ENCODE results near the gene EMP2.

Gene EMP2, protein sequence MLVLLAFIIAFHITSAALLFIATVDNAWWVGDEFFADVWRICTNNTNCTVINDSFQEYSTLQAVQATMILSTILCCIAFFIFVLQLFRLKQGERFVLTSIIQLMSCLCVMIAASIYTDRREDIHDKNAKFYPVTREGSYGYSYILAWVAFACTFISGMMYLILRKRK

DNA sequence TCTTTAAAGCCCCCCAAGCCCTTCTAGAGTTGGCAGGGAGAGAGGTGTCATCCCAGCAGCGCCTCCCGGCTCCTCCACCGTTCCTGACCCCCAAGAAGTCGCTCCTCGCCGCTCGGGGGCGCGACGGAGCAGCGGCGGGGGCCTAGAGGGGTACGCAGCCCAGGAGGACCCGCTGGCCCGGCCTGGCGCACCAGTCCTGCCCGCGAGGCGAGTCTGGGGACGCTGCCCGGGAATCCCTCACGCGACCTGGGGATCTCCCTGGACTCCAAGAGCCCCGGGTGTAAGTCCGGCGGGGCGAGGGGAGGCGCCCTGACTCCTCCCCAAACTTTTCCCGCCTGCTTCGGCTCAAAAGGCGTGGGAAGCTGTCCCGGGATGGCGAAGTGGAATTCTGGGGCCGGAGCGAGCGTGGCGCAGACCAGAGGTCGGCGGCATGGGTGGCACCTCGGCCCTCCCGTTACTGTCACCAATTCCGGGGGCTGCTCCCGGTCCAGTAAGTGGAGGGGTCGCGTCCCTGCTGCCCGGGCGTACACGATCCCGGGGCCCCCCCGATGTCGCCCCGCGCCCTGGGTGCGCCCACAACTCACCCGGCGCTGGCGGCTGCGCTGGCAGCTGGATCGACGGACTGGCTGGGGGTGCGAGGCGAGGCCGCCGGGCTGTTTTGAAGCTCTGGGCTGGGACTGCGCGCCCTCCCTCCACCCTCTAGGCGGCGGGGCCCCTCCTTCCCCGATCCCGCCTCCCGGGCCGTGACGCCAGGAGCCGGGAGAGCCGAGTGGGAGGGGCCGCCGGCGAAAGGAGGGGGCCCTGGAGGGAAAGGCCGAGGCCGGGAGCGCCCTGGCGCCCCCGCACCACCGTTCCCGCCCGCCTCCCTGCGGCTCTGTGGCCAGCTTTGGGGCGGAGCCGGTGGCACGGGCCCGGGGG lies at the start of gene EMP2:
Gene EMP2 (minus strand): TSS at position 634 of the 918 bp plus-strand sequence. CDS start 32,981 bp downstream, outside the sequence.
- peak; percentile 63 for TF ChIP-seq CTCF (conservative IDR thresholded peaks at IDR 0.05; ENCODE audit: low read depth, low read length)
- H3K79me2 ChIP-seq (ENCODE audit: insufficient read depth, low read depth): peaks cover 3% of the 10 kb centered on the region; the same call in 1 of the 2 replicates
- H3K36me3 ChIP-seq (ENCODE audit: insufficient read depth): no peaks in the 10 kb centered on the region
- H3K9ac ChIP-seq: peak within 1 kb of the TSS; percentile 70
- H3K27me3 ChIP-seq (ENCODE audit: insufficient read depth, low read depth): peaks cover 4% of the 10 kb centered on the region; the same call in 1 of the 2 replicates
- H3K4me3 ChIP-seq (IDR thresholded peaks at IDR 0.05; ENCODE audit: insufficient read depth, low read depth, low read length): no peak within 1 kb of the TSS
- 0 out of 2 replicates have a peak within 1 kb of the TSS, but pooled peaks have one; percentile 5 for H3K27ac ChIP-seq
- H3K4me2 ChIP-seq: peak within 1 kb of the TSS; percentile 85
- peaks cover 4% of the 10 kb centered on the region; the same call in 1 of the 2 replicates for H4K20me1 ChIP-seq (ENCODE audit: insufficient read depth)
- H2AFZ ChIP-seq (ENCODE audit: low read depth): peak within 1 kb of the TSS; percentile 89
- H3K4me1 ChIP-seq (ENCODE audit: low read depth, poor library complexity, severe bottlenecking): peaks cover 45% of the 10 kb centered on the region

DNA sequence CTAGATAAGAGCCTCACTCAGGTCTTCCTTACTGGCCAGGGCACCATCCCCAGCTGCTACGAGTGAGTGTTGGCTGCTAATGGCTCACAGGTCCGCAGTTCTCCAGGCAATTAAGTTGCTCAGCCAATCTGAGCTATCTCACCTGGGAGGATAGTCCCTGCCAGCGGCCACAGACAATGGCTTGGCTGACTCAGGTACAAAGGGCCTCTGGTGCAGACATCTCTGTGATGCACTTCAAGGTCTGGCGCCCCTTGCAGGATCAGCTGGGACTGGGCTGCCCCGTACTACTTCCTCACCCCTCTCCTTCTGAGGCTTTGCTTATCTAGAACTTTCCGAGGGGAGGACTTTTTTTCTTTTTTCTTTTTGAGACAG lies 49.2 kb upstream of the EMP2 start:
- Histone ChIP-seq H3K27ac (no peak overlapping the region), H3K9ac (no peak overlapping the region), H2AFZ (ENCODE audit: low read depth) (no peak overlapping the region)

DNA sequence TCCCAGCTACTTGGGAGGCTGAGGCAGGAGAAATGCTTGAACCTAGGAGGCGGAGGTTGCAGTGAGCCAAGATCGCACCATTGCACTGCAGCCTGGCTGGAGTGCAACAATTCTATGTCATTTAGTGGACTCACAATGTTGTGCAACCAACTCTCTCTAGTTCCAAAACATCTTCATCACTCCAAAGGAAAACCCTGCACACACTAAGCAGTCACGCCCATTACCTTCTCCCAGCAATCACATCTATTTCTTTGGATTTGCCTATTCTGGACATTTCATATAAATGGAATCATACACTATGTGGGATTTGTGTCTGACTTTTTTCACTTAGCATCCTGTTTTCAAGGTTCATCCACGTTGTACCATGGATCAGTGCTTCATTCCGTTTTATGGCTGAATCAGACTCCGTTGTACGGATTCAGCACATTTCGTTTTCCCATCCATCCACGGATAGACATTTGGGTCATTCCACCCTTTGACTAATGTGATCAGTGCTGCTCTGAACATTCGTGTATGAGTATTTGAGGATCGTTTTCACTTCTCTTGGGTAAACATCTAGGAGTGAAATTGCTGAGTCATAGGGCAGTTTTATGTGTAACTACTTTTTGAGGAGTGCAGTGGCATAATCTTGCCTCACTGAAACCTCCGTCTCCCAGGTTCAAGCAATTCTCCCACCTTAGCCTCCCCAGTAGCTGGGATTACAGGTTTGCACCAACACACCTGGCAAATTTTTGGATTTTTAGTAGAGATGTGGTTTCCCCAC lies 45.4 kb upstream of the EMP2 start:
- TF ChIP-seq CTCF (conservative IDR thresholded peaks at IDR 0.05; ENCODE audit: low read depth, low read length): no peak
- Histone ChIP-seq H3K4me3 (IDR thresholded peaks at IDR 0.05; ENCODE audit: insufficient read depth, low read depth, low read length) (no peak overlapping the region), H3K79me2 (ENCODE audit: insufficient read depth, low read depth) (no peaks in the 10 kb centered on the region), H3K4me2 (peak overlapping the region; percentile 26; the same call in 1 of the 2 replicates), H2AFZ (ENCODE audit: low read depth) (0 out of 2 replicates have a peak overlapping the region, but pooled peaks have one; percentile 8), H3K36me3 (ENCODE audit: insufficient read depth) (no peaks in the 10 kb centered on the region), H3K9ac (no peak overlapping the region), H4K20me1 (ENCODE audit: insufficient read depth) (no peaks in the 10 kb centered on the region), H3K4me1 (ENCODE audit: low read depth, poor library complexity, severe bottlenecking) (peaks cover 7% of the 10 kb centered on the region), H3K27ac (no peak overlapping the region), H3K27me3 (ENCODE audit: insufficient read depth, low read depth) (no peaks in the 10 kb centered on the region)

More for the DNA sequence above, 49.2 kb upstream of the EMP2 start:
- TF ChIP-seq CTCF (conservative IDR thresholded peaks at IDR 0.05; ENCODE audit: low read depth, low read length): no peak
- Histone ChIP-seq H4K20me1 (ENCODE audit: insufficient read depth) (no peaks in the 10 kb centered on the region), H3K79me2 (ENCODE audit: insufficient read depth, low read depth) (no peaks in the 10 kb centered on the region), H3K4me3 (IDR thresholded peaks at IDR 0.05; ENCODE audit: insufficient read depth, low read depth, low read length) (no peak overlapping the region), H3K27me3 (ENCODE audit: insufficient read depth, low read depth) (no peaks in the 10 kb centered on the region), H3K4me2 (no peak overlapping the region), H3K4me1 (ENCODE audit: low read depth, poor library complexity, severe bottlenecking) (peaks cover 7% of the 10 kb centered on the region), H3K36me3 (ENCODE audit: insufficient read depth) (no peaks in the 10 kb centered on the region)

- H4K20me1 ChIP-seq (ENCODE audit: insufficient read depth): no peaks in the 10 kb centered on the region
- H3K27ac ChIP-seq: no peak overlapping the region
- H3K36me3 ChIP-seq (ENCODE audit: insufficient read depth): no peaks in the 10 kb centered on the region
- no peak overlapping the region for H3K9ac ChIP-seq
- peaks cover 7% of the 10 kb centered on the region for H3K4me1 ChIP-seq (ENCODE audit: low read depth, poor library complexity, severe bottlenecking)
- no peaks in the 10 kb centered on the region for H3K27me3 ChIP-seq (ENCODE audit: insufficient read depth, low read depth)
- TF ChIP-seq CTCF (conservative IDR thresholded peaks at IDR 0.05; ENCODE audit: low read depth, low read length): no peak
- no peaks in the 10 kb centered on the region for H3K79me2 ChIP-seq (ENCODE audit: insufficient read depth, low read depth)
- no peak overlapping the region for H2AFZ ChIP-seq (ENCODE audit: low read depth)
- H3K4me3 ChIP-seq (IDR thresholded peaks at IDR 0.05; ENCODE audit: insufficient read depth, low read depth, low read length): no peak overlapping the region
- no peak overlapping the region for H3K4me2 ChIP-seq
Measured at GRCh38 chr16:10624527-10624926, 44.1 kb upstream of the EMP2 start.

Data from KMS-11 (cell line).